ENCODE results near the gene LRSAM1. TPM values are rescaled to one million over a fixed set of nuclear protein-coding genes. Genes with fewer than 3 reads are reported as not detected.

The LRSAM1 gene
- total RNA-seq, 1 experiment from 2014 or later, result 5.7 TPM

GRCh38 chr9:127534250-127534906 is 83.1 kb downstream of the LRSAM1 start:
- no peak for DNase-seq (ENCODE audit: low spot score)

GRCh38 chr9:127534931-127535330 is 83.6 kb downstream of the LRSAM1 start:
- DNase-seq (ENCODE audit: low spot score), result no peak

- no peak for DNase-seq (ENCODE audit: low spot score)
These were observed 84.1 kb downstream of the LRSAM1 start for GRCh38 chr9:127535396-127535795.

- DNase-seq (ENCODE audit: low spot score), result no peak
These were observed 84.5 kb downstream of the LRSAM1 start for GRCh38 chr9:127535834-127536233.

GRCh38 chr9:127536499-127536898 is 85.2 kb downstream of the LRSAM1 start:
- no peak for DNase-seq (ENCODE audit: low spot score)

- no peak for DNase-seq (ENCODE audit: low spot score)
These were observed 85.7 kb downstream of the LRSAM1 start for GRCh38 chr9:127537014-127537413.

GRCh38 chr9:127537792-127538191 is 86.5 kb downstream of the LRSAM1 start:
- no peak for DNase-seq (ENCODE audit: low spot score)

GRCh38 chr9:127538849-127539258 is 87.5 kb downstream of the LRSAM1 start:
- DNase-seq (ENCODE audit: low spot score), result no peak

- no peak for DNase-seq (ENCODE audit: low spot score)
These were observed 88.1 kb downstream of the LRSAM1 start for GRCh38 chr9:127539259-127539981.

- DNase-seq (ENCODE audit: low spot score), result no peak
These were observed 88.8 kb downstream of the LRSAM1 start for GRCh38 chr9:127539982-127540663.

- no peak for DNase-seq (ENCODE audit: low spot score)
These were observed 89.3 kb downstream of the LRSAM1 start for GRCh38 chr9:127540664-127541041.

- no peak for DNase-seq (ENCODE audit: low spot score)
These were observed 89.9 kb downstream of the LRSAM1 start for GRCh38 chr9:127541176-127541575.

GRCh38 chr9:127541865-127542264 is 90.6 kb downstream of the LRSAM1 start:
- no peak for DNase-seq (ENCODE audit: low spot score)

GRCh38 chr9:127543221-127543620 is 91.9 kb downstream of the LRSAM1 start:
- DNase-seq (ENCODE audit: low spot score), result no peak

- no peak for DNase-seq (ENCODE audit: low spot score)
These were observed 92.7 kb downstream of the LRSAM1 start for GRCh38 chr9:127543973-127544533.

- peak; percentile 72 for DNase-seq (ENCODE audit: low spot score)
These were observed 94.2 kb downstream of the LRSAM1 start for GRCh38 chr9:127545196-127546124.

GRCh38 chr9:127546125-127546832 is 95.0 kb downstream of the LRSAM1 start:
- no peak for DNase-seq (ENCODE audit: low spot score)

GRCh38 chr9:127548352-127548881 is 97.1 kb downstream of the LRSAM1 start:
- no peak for DNase-seq (ENCODE audit: low spot score)

GRCh38 chr9:127549218-127549617 is 97.9 kb downstream of the LRSAM1 start:
- DNase-seq (ENCODE audit: low spot score), result no peak

GRCh38 chr9:127549751-127550150 is 98.4 kb downstream of the LRSAM1 start:
- DNase-seq (ENCODE audit: low spot score), result no peak

GRCh38 chr9:127550282-127550681 is 99.0 kb downstream of the LRSAM1 start:
- DNase-seq (ENCODE audit: low spot score), result no peak
